ENCODE measurements around the gene LIPC.

GRCh38 chr15:58538901-58539300, 107.1 kb downstream of the LIPC start:
- no peak for TF ChIP-seq EZH2 (IDR thresholded peaks at IDR 0.05; ENCODE audit: borderline replicate concordance, low read depth, low read length, severe bottlenecking)
- TF ChIP-seq CTCF (IDR thresholded peaks at IDR 0.05; ENCODE audit: borderline replicate concordance, extremely low read depth, low read length, poor library complexity, severe bottlenecking) = no peak

All from DND-41 (cell line).